ENCODE measurements around the gene THUMPD1.

GRCh38 chr16:20749474-20749873 is 7.9 kb upstream of the THUMPD1 start:
- TF ChIP-seq USF2 (IDR thresholded peaks at IDR 0.05; ENCODE audit: borderline replicate concordance, low read depth, low read length) (no peak), EZH2phosphoT487 (IDR thresholded peaks at IDR 0.05; ENCODE audit: borderline replicate concordance, low read depth) (no peak), RAD21 (IDR thresholded peaks at IDR 0.05; ENCODE audit: low read length) (no peak)
- TF ChIP-seq, protein P1, sequence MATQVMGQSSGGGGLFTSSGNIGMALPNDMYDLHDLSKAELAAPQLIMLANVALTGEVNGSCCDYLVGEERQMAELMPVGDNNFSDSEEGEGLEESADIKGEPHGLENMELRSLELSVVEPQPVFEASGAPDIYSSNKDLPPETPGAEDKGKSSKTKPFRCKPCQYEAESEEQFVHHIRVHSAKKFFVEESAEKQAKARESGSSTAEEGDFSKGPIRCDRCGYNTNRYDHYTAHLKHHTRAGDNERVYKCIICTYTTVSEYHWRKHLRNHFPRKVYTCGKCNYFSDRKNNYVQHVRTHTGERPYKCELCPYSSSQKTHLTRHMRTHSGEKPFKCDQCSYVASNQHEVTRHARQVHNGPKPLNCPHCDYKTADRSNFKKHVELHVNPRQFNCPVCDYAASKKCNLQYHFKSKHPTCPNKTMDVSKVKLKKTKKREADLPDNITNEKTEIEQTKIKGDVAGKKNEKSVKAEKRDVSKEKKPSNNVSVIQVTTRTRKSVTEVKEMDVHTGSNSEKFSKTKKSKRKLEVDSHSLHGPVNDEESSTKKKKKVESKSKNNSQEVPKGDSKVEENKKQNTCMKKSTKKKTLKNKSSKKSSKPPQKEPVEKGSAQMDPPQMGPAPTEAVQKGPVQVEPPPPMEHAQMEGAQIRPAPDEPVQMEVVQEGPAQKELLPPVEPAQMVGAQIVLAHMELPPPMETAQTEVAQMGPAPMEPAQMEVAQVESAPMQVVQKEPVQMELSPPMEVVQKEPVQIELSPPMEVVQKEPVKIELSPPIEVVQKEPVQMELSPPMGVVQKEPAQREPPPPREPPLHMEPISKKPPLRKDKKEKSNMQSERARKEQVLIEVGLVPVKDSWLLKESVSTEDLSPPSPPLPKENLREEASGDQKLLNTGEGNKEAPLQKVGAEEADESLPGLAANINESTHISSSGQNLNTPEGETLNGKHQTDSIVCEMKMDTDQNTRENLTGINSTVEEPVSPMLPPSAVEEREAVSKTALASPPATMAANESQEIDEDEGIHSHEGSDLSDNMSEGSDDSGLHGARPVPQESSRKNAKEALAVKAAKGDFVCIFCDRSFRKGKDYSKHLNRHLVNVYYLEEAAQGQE (IDR thresholded peaks at IDR 0.05; ENCODE audit: low read depth, low read length) = no peak
- TF ChIP-seq, protein P2, sequence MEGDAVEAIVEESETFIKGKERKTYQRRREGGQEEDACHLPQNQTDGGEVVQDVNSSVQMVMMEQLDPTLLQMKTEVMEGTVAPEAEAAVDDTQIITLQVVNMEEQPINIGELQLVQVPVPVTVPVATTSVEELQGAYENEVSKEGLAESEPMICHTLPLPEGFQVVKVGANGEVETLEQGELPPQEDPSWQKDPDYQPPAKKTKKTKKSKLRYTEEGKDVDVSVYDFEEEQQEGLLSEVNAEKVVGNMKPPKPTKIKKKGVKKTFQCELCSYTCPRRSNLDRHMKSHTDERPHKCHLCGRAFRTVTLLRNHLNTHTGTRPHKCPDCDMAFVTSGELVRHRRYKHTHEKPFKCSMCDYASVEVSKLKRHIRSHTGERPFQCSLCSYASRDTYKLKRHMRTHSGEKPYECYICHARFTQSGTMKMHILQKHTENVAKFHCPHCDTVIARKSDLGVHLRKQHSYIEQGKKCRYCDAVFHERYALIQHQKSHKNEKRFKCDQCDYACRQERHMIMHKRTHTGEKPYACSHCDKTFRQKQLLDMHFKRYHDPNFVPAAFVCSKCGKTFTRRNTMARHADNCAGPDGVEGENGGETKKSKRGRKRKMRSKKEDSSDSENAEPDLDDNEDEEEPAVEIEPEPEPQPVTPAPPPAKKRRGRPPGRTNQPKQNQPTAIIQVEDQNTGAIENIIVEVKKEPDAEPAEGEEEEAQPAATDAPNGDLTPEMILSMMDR (IDR thresholded peaks at IDR 0.05) = no peak
